IPS DF 19.7 (cell line): Measurements from ENCODE around the gene DDX41.
"Not testable (repeated sequence)": the region's sequence is repeated elsewhere in the genome, so short reads cannot be mapped to it uniquely, and the experiment has no call there.

ENCODE experiments used
- DNase-seq: peaks from one replicate; pipeline ENCODE4 v3.0.0-alpha.2; 2013; ENCODE audit warnings: low read depth, low spot score

Gene DDX41

GRCh38 chr5:177498013-177498787, 18.6 kb downstream of the DDX41 start:
- DNase-seq = no peak

GRCh38 chr5:177497292-177498012, 19.3 kb downstream of the DDX41 start, which contains the start of gene PDLIM7:
Gene PDLIM7 (minus strand): TSS chr5:177497604. CDS start chr5:177496512, 1,092 bp downstream.
- peak; percentile 85 for DNase-seq

- DNase-seq = no peak
Measured at GRCh38 chr5:177496727-177497291, 20.0 kb downstream of the DDX41 start.

DNA sequence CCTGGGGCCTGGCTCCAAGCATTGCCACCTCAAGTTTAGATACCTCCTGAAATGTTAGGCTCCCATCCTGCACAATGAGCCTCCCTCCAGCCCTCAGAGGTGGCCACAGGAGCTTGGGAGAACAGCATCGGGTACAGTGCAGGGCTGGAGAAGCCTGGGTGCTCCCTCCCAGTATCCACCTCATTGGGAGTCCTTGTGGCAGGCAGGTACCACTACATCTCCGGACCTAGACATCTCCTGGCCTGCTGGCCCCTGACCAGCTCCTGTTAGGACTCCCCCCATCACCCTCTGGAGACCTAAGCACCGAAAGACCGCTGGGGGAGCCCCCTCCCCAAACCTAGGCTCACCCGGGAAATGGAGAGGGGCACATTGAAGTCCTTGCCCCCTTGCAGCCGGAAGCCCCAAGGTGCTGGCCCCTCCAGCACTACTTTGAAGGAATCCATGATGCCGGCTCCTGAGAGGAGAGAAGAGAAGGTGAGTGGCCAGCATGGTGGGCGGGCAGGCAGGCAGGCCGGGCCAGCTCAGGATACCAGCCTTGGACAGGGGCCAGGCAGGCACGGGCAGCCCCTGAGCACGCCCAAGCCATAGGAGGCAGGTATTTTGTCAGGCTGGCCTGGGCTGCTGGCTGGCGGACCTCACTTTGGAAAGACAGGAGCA, 20.6 kb downstream of the DDX41 start:
- DNase-seq = no peak

DNA sequence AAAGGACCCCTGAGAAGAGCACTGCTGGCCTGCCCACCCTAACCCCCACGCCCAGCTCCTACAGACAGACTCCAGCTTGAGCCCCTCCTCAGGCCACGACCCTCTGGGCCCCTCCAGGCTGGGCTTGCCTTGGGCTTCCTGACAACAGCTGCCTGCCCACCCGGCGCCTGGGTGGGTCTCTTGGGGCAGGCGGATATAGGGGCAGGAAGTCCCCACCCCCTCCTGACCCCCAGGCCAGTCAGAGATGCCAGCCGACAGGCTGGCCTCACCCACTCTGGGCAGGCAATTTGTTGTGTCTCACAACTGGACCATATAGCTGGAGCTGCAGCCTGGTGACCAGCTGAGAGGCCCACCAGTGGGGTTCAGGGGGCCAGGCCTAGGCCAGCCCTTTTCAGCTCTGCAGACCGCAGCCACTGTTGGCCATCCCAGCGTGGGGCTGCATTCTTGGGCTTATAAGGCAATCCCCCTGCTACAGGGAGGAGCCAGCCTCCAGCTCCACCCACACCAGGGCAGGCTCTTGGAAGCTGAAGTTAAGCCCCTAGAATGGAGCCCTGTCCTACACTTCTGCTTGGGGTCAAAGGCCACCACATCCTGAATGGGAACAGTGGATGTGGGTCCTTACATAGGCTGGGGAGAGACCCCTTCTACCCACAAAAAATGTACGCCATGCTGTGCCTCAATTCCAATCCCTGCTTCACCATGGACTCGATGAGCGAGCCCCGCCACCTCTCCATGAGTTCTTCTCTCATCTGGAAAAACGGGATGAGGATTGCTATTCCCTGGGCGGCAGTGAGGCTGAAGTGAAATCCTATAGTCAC, 21.3 kb downstream of the DDX41 start:
- DNase-seq = peak; percentile 74

GRCh38 chr5:177494346-177495195, 22.2 kb downstream of the DDX41 start:
- DNase-seq = no peak

- no peak for DNase-seq
Measured at GRCh38 chr5:177493795-177494345, 22.9 kb downstream of the DDX41 start.

DNA sequence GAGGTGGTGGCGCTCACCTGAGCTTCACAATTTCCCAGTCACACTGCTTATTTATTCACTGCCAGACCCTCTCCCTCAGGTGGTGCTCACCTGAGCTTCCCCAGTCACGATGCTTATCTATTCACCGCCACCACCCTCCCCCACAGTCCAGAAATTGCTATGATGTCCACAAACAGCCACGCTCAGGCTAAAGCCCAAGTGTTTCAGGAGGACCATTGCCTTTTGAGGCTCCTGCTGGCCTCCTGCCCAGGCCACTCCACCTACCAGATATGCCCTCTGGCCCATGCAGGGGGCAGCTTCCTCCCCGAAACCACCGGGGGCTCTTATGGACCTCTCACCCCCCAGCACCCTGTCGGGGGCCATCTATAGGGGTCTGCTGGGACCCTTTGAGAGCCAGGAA, 23.9 kb downstream of the DDX41 start:
- no peak for DNase-seq

GRCh38 chr5:177491983-177492746, 24.6 kb downstream of the DDX41 start:
- DNase-seq = no peak

GRCh38 chr5:177491429-177491945, 25.3 kb downstream of the DDX41 start:
- DNase-seq = no peak

DNA sequence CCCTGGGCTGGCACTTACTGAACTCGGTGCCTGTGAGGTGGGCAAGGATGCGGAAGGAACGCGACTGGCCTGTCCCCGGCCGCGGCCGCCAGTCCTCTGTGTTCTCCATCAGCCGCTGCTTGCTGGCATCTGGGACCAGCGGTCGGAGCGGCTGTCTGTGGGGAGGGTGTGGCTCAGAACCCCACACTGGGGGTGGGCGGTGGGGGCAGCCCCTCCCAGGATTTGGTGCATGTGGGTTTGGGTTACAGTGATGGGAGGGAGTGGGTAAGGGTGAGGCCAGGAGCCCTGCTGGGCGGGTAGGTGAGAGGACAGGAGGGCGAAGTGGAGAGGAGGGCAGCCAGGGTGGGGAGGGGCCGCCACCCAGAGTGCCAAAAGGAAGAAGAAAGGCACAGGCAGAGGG, 25.8 kb downstream of the DDX41 start:
- no peak for DNase-seq

DNA sequence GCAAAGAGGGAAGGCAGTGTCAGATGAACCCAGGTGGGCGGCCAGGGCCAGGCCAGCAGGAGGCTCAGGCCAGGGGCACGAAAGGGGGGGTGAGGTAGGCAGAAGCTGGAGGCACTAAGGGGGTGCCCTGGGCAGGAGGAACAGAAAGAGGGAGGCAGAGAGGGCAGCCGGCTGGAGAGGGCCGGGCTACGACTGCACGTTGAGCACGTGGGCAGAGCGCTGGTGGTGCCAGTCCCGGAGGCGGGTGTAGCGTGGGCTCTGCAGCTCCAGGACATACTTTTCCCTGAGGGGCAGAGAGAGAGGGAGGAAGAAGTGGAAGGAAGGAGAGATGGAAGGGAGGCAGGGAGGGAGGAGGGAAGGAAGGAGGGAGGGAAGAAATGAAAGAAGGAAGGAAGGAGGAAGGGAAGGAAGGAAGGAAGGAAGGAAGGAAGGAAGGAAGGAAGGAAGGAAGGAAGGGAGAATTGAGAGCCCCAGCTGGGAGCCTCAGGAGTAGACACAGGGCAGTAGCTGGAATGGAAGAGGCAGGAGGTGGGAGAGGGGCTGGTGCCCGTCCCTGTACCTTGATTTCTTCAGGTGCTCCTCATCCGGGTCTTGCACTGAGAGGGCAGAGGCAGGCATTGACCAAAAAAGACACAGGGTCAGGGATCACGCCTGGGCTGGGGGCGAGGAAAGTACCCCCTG, 26.3 kb downstream of the DDX41 start:
- DNase-seq = no peak

- no peak for DNase-seq
Measured at GRCh38 chr5:177489119-177489716, 27.5 kb downstream of the DDX41 start.

GRCh38 chr5:177487975-177488374, 28.8 kb downstream of the DDX41 start:
- no peak for DNase-seq

DNA sequence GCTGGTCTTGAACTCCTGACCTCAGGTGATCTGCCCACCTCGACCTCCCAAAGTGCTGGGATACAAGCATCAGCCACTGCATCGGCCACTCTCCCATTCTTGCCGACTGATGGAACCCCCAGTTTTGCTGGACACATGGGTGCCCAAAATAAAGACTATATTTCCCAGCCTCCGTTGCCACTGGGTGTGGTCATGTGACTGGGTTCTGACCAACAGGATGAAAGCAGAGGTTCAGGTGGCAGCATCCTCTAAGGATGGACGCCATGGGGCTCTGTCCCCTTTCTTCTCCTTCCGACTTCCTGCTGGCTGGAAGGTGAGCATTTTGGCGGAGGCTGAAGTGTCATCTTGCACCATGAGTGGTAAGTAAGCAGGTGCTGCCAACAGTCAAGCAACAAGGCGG, 29.6 kb downstream of the DDX41 start:
- no peak for DNase-seq

DNA sequence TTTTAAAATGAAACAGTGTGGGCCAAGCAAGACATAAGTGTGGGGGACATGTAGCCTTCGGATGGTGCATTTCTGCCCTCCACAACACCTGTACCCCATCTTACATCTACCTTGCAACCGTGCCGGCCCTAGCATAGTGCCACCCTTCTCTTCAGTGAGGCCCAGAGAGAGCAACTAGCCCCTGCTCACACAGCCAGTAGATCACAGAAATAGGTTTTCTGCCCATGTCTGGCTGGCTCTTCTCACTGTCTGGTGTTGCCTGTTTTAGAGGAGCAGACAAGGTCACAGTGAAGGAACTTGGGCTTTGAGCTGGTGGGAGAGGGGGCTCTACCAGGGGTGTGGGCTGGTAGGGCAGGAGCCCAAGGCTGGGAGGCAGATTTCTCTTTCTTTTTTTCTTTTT, 30.5 kb downstream of the DDX41 start:
- DNase-seq = no peak

- not testable (repeated sequence) for DNase-seq
Measured at GRCh38 chr5:177485753-177486152, 31.0 kb downstream of the DDX41 start.
